Panc1 (cell line): Measurements from ENCODE around the gene P2RX2. TPM values are rescaled to one million over a fixed set of nuclear protein-coding genes. Genes with fewer than 3 reads are reported as not detected.
A peak's percentile ranks its signal among the peaks of the same experiment; 100 is the strongest.

ENCODE experiments used
- ATAC-seq: fragments of 200-7000 bp; cut with Tn5 transposase; 2 replicates; pipeline ENCODE4 v1.9.1; 2020; ENCODE audit warnings: mild to moderate bottlenecking, moderate library complexity
- BruUV-seq: library from RNA; stranded (reverse); fragments of 400-500 nt; replicated peaks from 2 replicates; lab custom pipeline; 2021; lab: Mats Ljungman, UMichigan
- CTCF ChIA-PET: fragments of 300-600 bp; sonication (Branson Sonifier 250); formaldehyde crosslinking; loops from one replicate; lab custom pipeline; 2022; ENCODE audit warnings: antibody characterized with exemption; lab: Charles Lee
- POLR2A ChIA-PET: fragments of 300-600 bp; sonication (Branson Sonifier 250); formaldehyde crosslinking; loops from one replicate; lab custom pipeline; 2022; ENCODE audit warnings: antibody characterized with exemption; lab: Charles Lee
- DNase-seq: peaks from one replicate; pipeline ENCODE4 v3.0.0-alpha.2; 2010; ENCODE audit warnings: low read depth, low spot score
- H3K27ac ChIP-seq: 2 replicates; pipeline ENCODE4 v1.5.1; 2011; ENCODE audit warnings: mild to moderate bottlenecking, low read length, inconsistent platforms
- H3K27me3 ChIP-seq: fragments of 200-500 bp; sonication (Bioruptor generic); 2 replicates; pipeline ENCODE4 v1.6.0; 2014; ENCODE audit warnings: low read length, inconsistent platforms; ENCODE audit not compliant: control insufficient read depth, insufficient read depth
- H3K36me3 ChIP-seq: fragments of 200-500 bp; sonication (Bioruptor generic); 2 replicates; pipeline ENCODE4 v1.5.1; 2014; ENCODE audit warnings: inconsistent platforms, mild to moderate bottlenecking, low read length, moderate library complexity; ENCODE audit not compliant: control insufficient read depth, insufficient read depth
- H3K4me1 ChIP-seq: 2 replicates; pipeline ENCODE4 v1.5.1; 2011; ENCODE audit warnings: inconsistent platforms, mild to moderate bottlenecking, low read length, moderate library complexity; ENCODE audit not compliant: control insufficient read depth, insufficient read depth
- H3K4me3 ChIP-seq, 2 experiments: 2 replicates each; pipeline ENCODE4 v1.5.1; 2011 to 2012; ENCODE audit warnings: low read depth in 2 of 2, low read length in 2 of 2, mild to moderate bottlenecking in 2 of 2, inconsistent platforms in 1 of 2, moderate library complexity in 1 of 2
- H3K9me3 ChIP-seq: fragments of 200-500 bp; sonication (Bioruptor generic); 2 replicates; pipeline ENCODE4 v1.5.1; 2014; ENCODE audit warnings: low read depth, mild to moderate bottlenecking, inconsistent platforms, low read length, moderate library complexity; ENCODE audit not compliant: control insufficient read depth, insufficient read depth
- CTCF ChIP-seq: fragments of 450-650 bp; IDR thresholded peaks from 2 replicates; pipeline ENCODE4 v1.5.1; 2017; ENCODE audit warnings: mild to moderate bottlenecking
- POLR2AphosphoS5 ChIP-seq: IDR thresholded peaks from 2 replicates; pipeline ENCODE4 v1.6.1; 2012; ENCODE audit warnings: mild to moderate bottlenecking, low read depth, low read length, moderate library complexity
- SIN3A ChIP-seq: IDR thresholded peaks from 2 replicates; pipeline ENCODE4 v1.6.1; 2012; ENCODE audit warnings: low read depth, mild to moderate bottlenecking, low read length, moderate library complexity, borderline replicate concordance; ENCODE audit not compliant: insufficient read depth
- TCF7L2 ChIP-seq: IDR thresholded peaks from 2 replicates; pipeline ENCODE4 v1.6.1; 2011; ENCODE audit warnings: mild to moderate bottlenecking, low read depth, low read length, inconsistent platforms
- in situ Hi-C: cut with HindIII; loops from 2 replicates; pipeline ENCODE4 v1.10.0; 2016; ENCODE audit warnings: low sequenced_read_pairs, low pct_unique_long_range_greater_than_20kb
- intact Hi-C: fragments of 100-400 bp; cut with micrococcal nuclease; formaldehyde crosslinking; loops from one replicate; pipeline ENCODE4 v1.10.0; 2022; ENCODE audit not compliant: unreplicated experiment
- total RNA-seq: library from RNA; stranded (reverse); gene quantifications from one replicate; pipeline ENCODE4 v1.2.1, GENCODE V29; 2021; ENCODE audit not compliant: unreplicated experiment

The P2RX2 gene
- total RNA-seq, 1 experiment from 2014 or later, result 1.2 TPM

GRCh38 chr12:132637811-132638210 is 19.2 kb downstream of the P2RX2 start:
- ChIA-PET CTCF (no interaction called here), POLR2A (no interaction called here)
- TF ChIP-seq POLR2AphosphoS5 (no peak), CTCF (no peak), TCF7L2 (no peak)
- no peak overlapping the region for H3K4me3 ChIP-seq
- ATAC-seq, result no peak
- peaks cover 7% of the 10 kb centered on the region for H3K36me3 ChIP-seq
- BruUV-seq, result no TSS peak
- DNase-seq, result no peak
- H3K9me3 ChIP-seq, result no peaks in the 10 kb centered on the region
- H3K27me3 ChIP-seq, result no peaks in the 10 kb centered on the region
- intact Hi-C loops, result no loop called here
- H3K4me1 ChIP-seq, result no peaks in the 10 kb centered on the region
- no peak overlapping the region for H3K27ac ChIP-seq
- in situ Hi-C loops, result no loop called here

GRCh38 chr12:132638541-132639408 is 20.2 kb downstream of the P2RX2 start:
- intact Hi-C loops, result no loop called here
- BruUV-seq, result no TSS peak
- ATAC-seq (peak; percentile 81), DNase-seq (peak; percentile 20)
- no peak overlapping the region for H3K4me3 ChIP-seq
- H3K36me3 ChIP-seq, result peaks cover 7% of the 10 kb centered on the region
- in situ Hi-C loops, result no loop called here
- H3K27ac ChIP-seq, result no peak overlapping the region
- ChIA-PET CTCF (interaction anchor here (0.6 to 1.2 kb wide), 5 partner anchors 16 to 223 kb away, joined by 3 to 4 read pairs (median 3); no protein-coding TSS in a partner anchor), POLR2A (no interaction called here)
- H3K9me3 ChIP-seq, result no peaks in the 10 kb centered on the region
- no peaks in the 10 kb centered on the region for H3K27me3 ChIP-seq
- H3K4me1 ChIP-seq, result no peaks in the 10 kb centered on the region
- TF ChIP-seq CTCF, result peak; percentile 93
- TF ChIP-seq TCF7L2, result no peak

GRCh38 chr12:132639956-132640520 is 21.5 kb downstream of the P2RX2 start:
- in situ Hi-C loops, result no loop called here
- BruUV-seq, result no TSS peak
- Histone ChIP-seq H3K9me3 (no peaks in the 10 kb centered on the region), H3K27me3 (no peaks in the 10 kb centered on the region), H3K4me3 (no peak overlapping the region), H3K36me3 (0 out of 2 replicates have a peak, but pooled peaks cover 3% of the 10 kb centered on the region), H3K4me1 (no peaks in the 10 kb centered on the region), H3K27ac (no peak overlapping the region)
- ATAC-seq (no peak), DNase-seq (no peak)
- POLR2A ChIA-PET, result no interaction called here
- no peak for TF ChIP-seq SIN3A
- CTCF ChIA-PET, result no interaction called here
- intact Hi-C loops, result no loop called here
